GM19452 (cell line): ENCODE data around the gene FADS1.

Experiments
- ATAC-seq: cut with Tn5 transposase; IDR thresholded peaks from one replicate; pipeline ENCODE4 v1.9.1; 2021; ENCODE audit not compliant: unreplicated experiment

The FADS1 gene

GRCh38 chr11:61778357-61778886, 38.4 kb downstream of the FADS1 start:
- no peak for ATAC-seq

DNA sequence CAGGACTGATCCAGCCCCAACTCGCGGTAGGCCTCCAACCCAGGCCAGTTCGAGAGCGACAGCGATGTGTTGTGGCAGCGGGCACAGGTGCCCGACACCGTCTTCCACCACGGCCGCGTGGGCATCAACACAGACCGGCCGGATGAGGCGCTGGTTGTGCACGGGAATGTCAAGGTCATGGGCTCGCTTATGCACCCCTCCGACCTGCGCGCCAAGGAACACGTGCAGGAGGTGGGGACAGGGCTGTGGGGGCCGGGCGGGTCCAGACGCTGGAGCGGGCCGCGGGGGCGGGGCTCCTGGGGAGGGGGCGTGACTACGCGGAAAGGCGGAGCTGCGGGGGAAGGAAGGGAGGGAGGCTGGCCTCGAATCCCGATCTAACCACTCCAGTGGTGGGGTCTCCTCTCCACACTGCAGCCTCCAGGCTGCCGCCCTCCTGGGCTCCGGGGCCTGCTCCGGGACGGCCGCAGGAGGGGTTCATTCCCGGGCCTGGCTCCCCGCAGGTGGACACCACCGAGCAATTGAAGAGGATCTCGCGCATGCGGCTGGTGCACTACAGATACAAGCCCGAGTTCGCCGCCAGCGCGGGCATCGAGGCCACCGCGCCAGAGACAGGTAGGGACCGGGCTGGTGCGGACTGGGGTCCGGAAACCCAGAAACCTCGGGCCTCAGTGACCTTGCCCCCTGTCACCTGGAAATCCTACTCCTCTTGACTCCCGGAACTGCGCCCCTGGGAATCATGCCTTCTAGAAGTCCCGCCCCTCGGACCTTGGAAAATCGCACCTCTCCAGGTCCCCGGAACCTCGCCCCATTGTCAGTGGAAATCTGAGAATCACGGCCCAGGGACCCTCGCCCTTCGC, 39.3 kb downstream of the FADS1 start:
- no peak for ATAC-seq

DNA sequence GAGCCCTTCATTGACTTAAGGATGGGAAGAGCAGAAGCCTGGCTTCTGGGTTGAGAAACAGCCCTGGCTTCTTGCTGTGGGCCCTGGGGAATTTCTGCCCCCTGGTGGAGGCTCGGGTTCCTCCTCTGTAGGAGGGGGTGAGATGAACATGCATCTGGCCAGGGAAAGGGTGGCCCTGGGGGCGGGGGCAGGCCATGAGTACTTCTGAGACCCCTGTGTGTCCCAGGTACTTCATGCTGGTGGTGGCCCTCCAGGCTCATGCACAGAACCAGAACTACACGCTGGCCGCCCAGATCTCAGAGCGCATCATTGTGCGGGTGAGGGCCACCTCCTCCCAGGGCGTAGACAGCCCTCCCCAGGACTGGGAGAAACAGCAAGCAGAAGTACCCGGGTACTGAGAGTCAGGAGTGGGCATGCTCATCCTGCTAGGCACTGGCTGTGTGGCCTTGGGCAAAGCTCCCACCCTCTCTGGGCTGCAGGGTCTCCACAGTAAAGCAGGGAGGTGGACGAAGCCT, 40.2 kb downstream of the FADS1 start:
- ATAC-seq = no peak

GRCh38 chr11:61775606-61776554, 40.9 kb downstream of the FADS1 start:
- ATAC-seq = no peak

GRCh38 chr11:61775106-61775505, 41.7 kb downstream of the FADS1 start:
- ATAC-seq = no peak

DNA sequence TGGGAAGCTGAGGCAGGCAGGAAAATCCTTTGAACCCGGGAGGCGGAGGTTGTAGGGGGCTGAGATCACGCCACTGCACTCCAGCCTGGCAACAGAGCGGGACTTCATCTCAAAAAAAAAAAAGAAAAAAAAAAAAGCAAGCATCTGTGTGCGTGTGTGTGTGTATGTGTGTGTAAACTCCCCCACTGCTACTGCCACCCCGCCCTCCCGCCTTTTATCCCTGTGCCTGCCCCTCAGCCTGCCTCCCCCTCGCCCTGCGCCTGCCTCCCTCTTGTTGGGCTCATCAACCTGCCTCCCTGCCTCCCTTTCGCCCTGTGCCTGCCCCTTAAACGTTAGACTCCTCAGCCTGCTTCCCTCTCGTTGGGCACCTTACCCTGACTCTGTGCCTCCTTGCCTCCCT, 42.4 kb downstream of the FADS1 start:
- ATAC-seq = no peak

- ATAC-seq = no peak
These were observed 43.0 kb downstream of the FADS1 start for GRCh38 chr11:61773809-61774208.

GRCh38 chr11:61773356-61773755, 43.4 kb downstream of the FADS1 start:
- no peak for ATAC-seq

DNA sequence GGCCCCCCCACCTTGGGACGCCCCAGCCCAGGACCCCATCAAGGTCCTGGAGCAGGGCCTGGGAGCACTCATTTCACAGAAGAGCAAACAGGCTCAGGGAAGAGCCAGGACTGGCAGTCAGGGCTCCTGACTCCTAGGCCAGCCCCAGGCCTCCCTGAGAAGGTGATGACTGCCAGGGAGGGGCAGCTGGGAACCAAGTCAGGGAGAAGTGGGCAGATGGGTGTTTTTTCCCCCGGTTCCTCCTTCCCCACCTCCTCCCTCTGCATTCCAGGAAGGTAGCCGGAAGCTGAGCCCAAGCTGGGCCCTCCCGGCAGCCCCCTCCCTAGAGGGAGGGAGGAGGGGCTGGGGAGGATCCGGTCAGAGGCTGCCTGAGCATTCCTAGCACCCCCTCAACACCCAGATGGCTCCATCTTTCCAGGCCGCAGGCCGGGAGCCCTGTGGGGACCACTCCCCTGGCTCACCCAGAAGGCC, 44.8 kb downstream of the FADS1 start:
- no peak for ATAC-seq

- no peak for ATAC-seq
These were observed 45.5 kb downstream of the FADS1 start for GRCh38 chr11:61771195-61771894.

DNA sequence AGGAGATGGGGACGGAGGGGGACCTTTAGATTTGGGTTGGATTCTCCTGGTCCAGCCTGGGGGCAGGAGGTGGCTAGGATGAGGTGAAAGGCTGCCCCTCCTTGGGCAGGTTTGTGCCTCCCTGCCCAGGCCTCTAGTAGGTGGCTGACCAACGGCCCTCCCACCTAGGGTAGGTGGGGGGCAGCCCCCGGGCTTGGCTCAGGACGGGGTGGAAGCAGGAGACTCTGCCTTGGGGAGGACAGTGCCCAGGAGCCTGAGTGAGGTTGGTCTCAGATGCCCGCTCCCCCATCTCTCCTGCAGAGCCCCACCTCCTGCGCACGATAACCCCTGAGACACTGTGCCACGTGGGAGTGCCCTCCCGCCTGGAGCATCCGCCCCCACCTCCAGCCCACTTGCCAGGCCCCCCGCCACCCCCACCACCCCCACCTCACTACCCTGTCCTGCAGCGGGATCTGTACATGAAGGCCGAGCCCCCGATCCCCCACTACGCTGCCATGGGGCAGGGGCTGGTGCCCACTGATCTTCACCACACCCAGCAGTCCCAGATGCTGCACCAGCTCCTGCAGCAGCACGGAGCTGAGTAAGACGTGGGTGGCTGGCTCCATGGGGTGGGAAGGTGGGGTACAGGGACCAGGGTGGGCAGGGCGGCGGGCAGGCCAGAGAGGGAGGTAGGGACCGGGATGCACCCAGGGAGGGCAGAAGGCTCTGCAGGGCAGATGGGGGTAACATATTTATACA, 46.7 kb downstream of the FADS1 start:
- no peak for ATAC-seq

- no peak for ATAC-seq
These were observed 47.5 kb downstream of the FADS1 start for GRCh38 chr11:61769169-61769920.

GRCh38 chr11:61768376-61769076, 48.3 kb downstream of the FADS1 start:
- no peak for ATAC-seq

- no peak for ATAC-seq
These were observed 50.4 kb downstream of the FADS1 start for GRCh38 chr11:61766353-61766841.

- no peak for ATAC-seq
These were observed 51.1 kb downstream of the FADS1 start for GRCh38 chr11:61765550-61766253.

DNA sequence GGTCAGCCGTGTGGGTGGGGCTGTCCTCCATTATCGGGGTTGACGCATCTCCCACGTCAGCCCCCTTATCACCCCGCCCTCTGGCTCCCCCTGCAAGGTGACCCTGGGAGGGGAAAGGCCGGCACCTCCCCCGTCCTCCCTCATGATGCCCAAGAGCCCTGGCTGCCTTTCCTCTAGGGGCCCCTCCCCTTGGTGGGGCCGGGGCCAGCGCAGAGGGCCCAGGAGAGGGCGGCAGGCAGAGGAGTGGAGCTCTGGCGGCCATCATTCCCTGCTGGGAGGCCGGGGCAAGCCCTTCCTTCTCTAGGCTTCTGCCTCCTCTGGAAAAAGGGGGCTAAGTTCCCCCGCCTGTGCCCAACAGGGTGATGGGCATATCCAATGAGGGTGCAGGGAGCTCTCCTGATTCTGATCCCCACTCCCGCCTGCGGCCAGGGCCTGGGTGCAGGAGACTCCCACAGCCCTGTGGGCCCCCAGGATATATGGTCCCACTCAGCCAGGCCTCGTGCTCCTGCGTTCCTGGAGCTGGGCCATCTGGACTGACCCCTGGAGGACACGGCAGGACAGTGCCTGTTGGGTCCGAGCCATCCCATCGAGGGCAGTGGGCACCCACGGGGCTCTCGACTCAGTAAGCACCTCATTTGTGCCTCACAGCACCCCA, 52.1 kb downstream of the FADS1 start:
- no peak for ATAC-seq

DNA sequence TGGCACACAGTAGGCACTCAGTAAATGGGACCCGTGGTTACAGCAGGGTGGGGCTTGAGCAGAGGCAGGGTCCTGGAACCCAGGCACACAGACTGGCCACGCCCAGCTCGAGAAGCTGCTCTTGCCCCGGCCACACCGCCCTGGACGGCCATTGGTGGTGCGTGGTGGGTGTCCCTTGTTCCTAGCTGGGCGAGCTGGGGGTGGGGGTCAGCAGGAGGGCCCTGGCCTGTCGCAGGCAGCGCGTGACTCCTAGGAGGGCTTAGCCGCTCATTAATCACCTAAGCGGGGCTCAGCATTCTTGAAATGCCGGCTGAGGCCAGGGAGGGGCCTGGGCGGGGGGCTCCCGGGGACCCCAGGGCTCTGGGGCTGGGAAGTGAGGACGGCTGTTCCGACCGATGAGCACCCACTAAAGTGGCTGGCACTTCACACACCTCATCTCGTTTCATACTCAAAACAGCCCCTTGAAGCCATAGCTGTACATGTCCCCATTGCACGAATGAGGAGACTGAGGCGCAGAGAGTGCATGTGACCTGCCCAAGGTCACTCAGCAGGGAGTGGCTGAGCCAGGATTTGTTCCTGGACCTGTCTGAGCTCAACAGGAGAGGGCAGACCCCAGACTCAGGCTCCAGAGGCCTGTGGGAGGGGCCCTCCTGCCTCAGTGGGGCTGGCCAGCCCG, 52.7 kb downstream of the FADS1 start:
- ATAC-seq = no peak
